DND-41 (cell line): Measurements from ENCODE around the gene FGR.

Experiments
- ATAC-seq: fragments of 200-7000 bp; cut with Tn5 transposase; 3 replicates; pipeline ENCODE4 v1.9.1; 2021; ENCODE audit warnings: low read depth; ENCODE audit not compliant: insufficient read depth
- DNase-seq: peaks from one replicate; pipeline ENCODE4 v3.0.0-alpha.2; 2020
- H2AFZ ChIP-seq: 2 replicates; pipeline ENCODE4 v1.6.0; 2012; ENCODE audit warnings: low read depth, low read length
- H3K27ac ChIP-seq: 2 replicates; pipeline ENCODE4 v1.5.1; 2012; ENCODE audit warnings: low read length, inconsistent platforms
- H3K27me3 ChIP-seq: fragments of 200-600 bp; sonication (generic); 2 replicates; pipeline ENCODE4 v1.6.0; 2012; ENCODE audit warnings: low read length, mild to moderate bottlenecking, inconsistent platforms; ENCODE audit not compliant: insufficient read depth, poor library complexity
- H3K36me3 ChIP-seq: 2 replicates; pipeline ENCODE4 v1.5.1; 2012; ENCODE audit warnings: low read length, inconsistent platforms; ENCODE audit not compliant: insufficient read depth
- H3K4me1 ChIP-seq: 2 replicates; pipeline ENCODE4 v1.5.1; 2012; ENCODE audit warnings: mild to moderate bottlenecking, low read length; ENCODE audit not compliant: insufficient read depth
- H3K4me2 ChIP-seq: 2 replicates; pipeline ENCODE4 v1.6.0; 2012; ENCODE audit warnings: mild to moderate bottlenecking, moderate library complexity, low read length, inconsistent platforms; ENCODE audit not compliant: insufficient read depth
- H3K4me3 ChIP-seq, 2 experiments: fragments of 200-600 bp in 1 of 2; shearing (Covaris generic) in 1 of 2; 2 replicates each; pipeline ENCODE4 v1.5.1; 2012 to 2016; ENCODE audit warnings: inconsistent platforms in 2 of 2, low read length in 2 of 2, mild to moderate bottlenecking in 2 of 2, low read depth in 1 of 2, moderate library complexity in 1 of 2
- H3K79me2 ChIP-seq: 2 replicates; pipeline ENCODE4 v1.6.0; 2012; ENCODE audit warnings: low read length, inconsistent platforms; ENCODE audit not compliant: insufficient read depth
- H3K9ac ChIP-seq: 2 replicates; pipeline ENCODE4 v1.6.0; 2012; ENCODE audit warnings: low read depth, mild to moderate bottlenecking, inconsistent platforms, low read length, moderate library complexity
- H3K9me3 ChIP-seq: 2 replicates; pipeline ENCODE4 v1.5.1; 2012; ENCODE audit warnings: low read length, moderate library complexity, mild to moderate bottlenecking, inconsistent platforms; ENCODE audit not compliant: insufficient read depth, severe bottlenecking
- H4K20me1 ChIP-seq: 2 replicates; pipeline ENCODE4 v1.6.0; 2012; ENCODE audit warnings: low read length; ENCODE audit not compliant: insufficient read depth
- EZH2 ChIP-seq: IDR thresholded peaks from 3 replicates; pipeline ENCODE4 v1.6.1; 2012; ENCODE audit warnings: borderline replicate concordance, low read depth, mild to moderate bottlenecking, moderate library complexity, low read length, inconsistent platforms; ENCODE audit not compliant: severe bottlenecking
- TF ChIP-seq, protein P1 (sequence below): IDR thresholded peaks from 2 replicates; pipeline ENCODE4 v1.5.1; 2012; ENCODE audit warnings: borderline replicate concordance, low read length, moderate library complexity, mild to moderate bottlenecking; ENCODE audit not compliant: poor library complexity, severe bottlenecking; ENCODE audit errors: extremely low read depth

Gene FGR

DNA sequence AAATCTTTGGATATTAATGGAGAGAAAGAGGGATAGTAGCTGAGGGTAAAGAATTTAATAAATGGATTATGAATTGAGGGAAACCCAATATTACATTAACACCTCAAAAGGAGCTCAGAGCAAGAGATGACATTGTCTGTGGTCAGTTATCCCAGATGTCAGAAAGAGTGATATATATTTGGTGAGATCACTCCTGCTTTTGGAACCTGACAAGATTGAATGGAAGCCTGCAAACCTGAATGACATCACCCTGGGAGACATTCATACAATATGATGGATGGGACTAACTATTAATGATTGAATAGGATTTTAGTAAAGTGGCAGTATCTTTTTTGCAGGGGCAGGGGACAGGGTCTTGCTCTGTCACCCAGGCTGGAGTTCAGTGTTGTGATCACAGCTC is 43.8 kb upstream of the FGR start:
- H3K27ac ChIP-seq, result no peak overlapping the region
- no peaks in the 10 kb centered on the region for H4K20me1 ChIP-seq
- TF ChIP-seq, protein P1, sequence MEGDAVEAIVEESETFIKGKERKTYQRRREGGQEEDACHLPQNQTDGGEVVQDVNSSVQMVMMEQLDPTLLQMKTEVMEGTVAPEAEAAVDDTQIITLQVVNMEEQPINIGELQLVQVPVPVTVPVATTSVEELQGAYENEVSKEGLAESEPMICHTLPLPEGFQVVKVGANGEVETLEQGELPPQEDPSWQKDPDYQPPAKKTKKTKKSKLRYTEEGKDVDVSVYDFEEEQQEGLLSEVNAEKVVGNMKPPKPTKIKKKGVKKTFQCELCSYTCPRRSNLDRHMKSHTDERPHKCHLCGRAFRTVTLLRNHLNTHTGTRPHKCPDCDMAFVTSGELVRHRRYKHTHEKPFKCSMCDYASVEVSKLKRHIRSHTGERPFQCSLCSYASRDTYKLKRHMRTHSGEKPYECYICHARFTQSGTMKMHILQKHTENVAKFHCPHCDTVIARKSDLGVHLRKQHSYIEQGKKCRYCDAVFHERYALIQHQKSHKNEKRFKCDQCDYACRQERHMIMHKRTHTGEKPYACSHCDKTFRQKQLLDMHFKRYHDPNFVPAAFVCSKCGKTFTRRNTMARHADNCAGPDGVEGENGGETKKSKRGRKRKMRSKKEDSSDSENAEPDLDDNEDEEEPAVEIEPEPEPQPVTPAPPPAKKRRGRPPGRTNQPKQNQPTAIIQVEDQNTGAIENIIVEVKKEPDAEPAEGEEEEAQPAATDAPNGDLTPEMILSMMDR, result no peak
- no peak for TF ChIP-seq EZH2
- H3K9me3 ChIP-seq, result peaks cover 22% of the 10 kb centered on the region
- no peak overlapping the region for H3K4me3 ChIP-seq
- H3K9ac ChIP-seq, result no peak overlapping the region
- H3K4me2 ChIP-seq, result no peak overlapping the region
- DNase-seq, result no peak
- no peaks in the 10 kb centered on the region for H3K79me2 ChIP-seq
- no peak overlapping the region for H2AFZ ChIP-seq
- H3K4me1 ChIP-seq, result no peaks in the 10 kb centered on the region
- no peaks in the 10 kb centered on the region for H3K36me3 ChIP-seq
- no peaks in the 10 kb centered on the region for H3K27me3 ChIP-seq
- no peak for ATAC-seq

DNA sequence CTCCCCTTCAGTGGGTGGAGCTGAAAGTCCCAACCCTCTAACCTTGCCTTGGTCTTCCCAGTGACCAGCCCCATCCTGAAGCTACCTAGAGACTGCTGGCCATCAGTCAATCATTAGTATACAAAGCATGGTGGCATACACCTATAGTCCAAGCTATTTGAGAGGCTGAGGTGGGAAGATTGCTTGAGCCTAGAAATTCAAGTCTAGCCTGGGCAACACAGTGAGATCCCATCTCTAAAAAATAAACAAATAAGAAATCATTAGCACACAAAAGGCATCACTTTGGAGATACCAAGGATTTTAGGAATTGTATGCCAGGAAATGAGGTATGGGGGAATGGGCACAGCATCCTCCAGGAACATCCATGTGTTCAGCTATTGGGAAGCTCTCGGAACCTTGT is 41.4 kb upstream of the FGR start:
- Histone ChIP-seq H3K4me1 (peaks cover 19% of the 10 kb centered on the region), H3K27me3 (no peaks in the 10 kb centered on the region), H3K27ac (no peak overlapping the region), H3K36me3 (no peaks in the 10 kb centered on the region), H3K9ac (no peak overlapping the region), H3K79me2 (peaks cover 5% of the 10 kb centered on the region), H3K9me3 (peaks cover 13% of the 10 kb centered on the region), H2AFZ (no peak overlapping the region), H4K20me1 (no peaks in the 10 kb centered on the region), H3K4me2 (no peak overlapping the region), H3K4me3 (no peak overlapping the region)
- DNase-seq (no peak), ATAC-seq (no peak)
- no peak for TF ChIP-seq EZH2
- TF ChIP-seq, protein P1, result no peak

DNA sequence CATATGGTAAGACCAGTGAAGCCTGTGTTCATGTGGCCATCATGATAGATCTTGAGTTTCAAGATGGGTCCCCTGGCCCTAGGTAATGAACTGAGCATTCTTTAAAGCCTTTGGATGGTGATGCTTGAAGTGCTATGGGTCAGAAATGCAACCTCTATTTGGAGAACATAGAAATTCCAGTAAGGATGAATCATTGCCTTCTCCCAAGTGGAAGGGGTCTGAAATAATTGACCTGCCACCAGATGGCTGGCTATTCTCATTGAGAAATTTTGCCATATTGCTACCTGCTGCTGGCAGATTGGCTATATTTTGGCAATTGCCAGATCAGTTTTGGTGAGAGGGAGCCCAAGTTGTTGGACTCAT is 37.7 kb upstream of the FGR start:
- H3K4me1 ChIP-seq, result peaks cover 47% of the 10 kb centered on the region
- peaks cover 25% of the 10 kb centered on the region for H3K79me2 ChIP-seq
- no peaks in the 10 kb centered on the region for H3K9me3 ChIP-seq
- DNase-seq (no peak), ATAC-seq (no peak)
- no peaks in the 10 kb centered on the region for H3K27me3 ChIP-seq
- no peaks in the 10 kb centered on the region for H4K20me1 ChIP-seq
- peak overlapping the region; percentile 56 for H3K9ac ChIP-seq
- H3K4me2 ChIP-seq, result peak overlapping the region; percentile 70
- peaks cover 5% of the 10 kb centered on the region; the same call in 1 of the 2 replicates for H3K36me3 ChIP-seq
- H3K4me3 ChIP-seq, result peak overlapping the region; percentile 26 to 69; a peak in 3 of 4 replicates
- H3K27ac ChIP-seq, result peak overlapping the region; percentile 92
- TF ChIP-seq, protein P1, result no peak
- no peak for TF ChIP-seq EZH2
- peak overlapping the region; percentile 85 for H2AFZ ChIP-seq
